Esophagus (tissue), 2 donors: ENCODE results near the gene TMEM168. TPM values are rescaled to one million over a fixed set of nuclear protein-coding genes. Genes with fewer than 3 reads are reported as not detected.

Source experiments
- H3K27ac ChIP-seq, 2 donors: one replicate each; pipeline ENCODE4 v1.5.1; 2013; ENCODE audit warnings: low read depth in 2 of 2, mild to moderate bottlenecking in 2 of 2, inconsistent platforms in 1 of 2, low read length in 1 of 2, moderate library complexity in 1 of 2
- H3K27me3 ChIP-seq, 2 donors: one replicate each; pipeline ENCODE4 v1.6.1; 2013; ENCODE audit warnings: low read length in 2 of 2, control low read depth in 1 of 2, mild to moderate bottlenecking in 1 of 2; ENCODE audit not compliant: insufficient read depth in 2 of 2, control insufficient read depth in 1 of 2
- H3K36me3 ChIP-seq, 2 donors: one replicate each; pipeline ENCODE4 v1.6.1; 2013; ENCODE audit warnings: low read length in 1 of 2; ENCODE audit not compliant: control insufficient read depth in 2 of 2, insufficient read depth in 2 of 2
- H3K4me1 ChIP-seq, 2 donors: one replicate each; pipeline ENCODE4 v1.6.1; 2013; ENCODE audit warnings: low read length in 1 of 2; ENCODE audit not compliant: control insufficient read depth in 2 of 2, insufficient read depth in 2 of 2
- H3K4me3 ChIP-seq, 2 donors: one replicate each; pipeline ENCODE4 v1.5.1; 2013; ENCODE audit warnings: low read length in 2 of 2, mild to moderate bottlenecking in 2 of 2, low read depth in 1 of 2, moderate library complexity in 1 of 2
- H3K9me3 ChIP-seq, 2 donors: one replicate each; pipeline ENCODE4 v1.6.1; 2013; ENCODE audit warnings: mild to moderate bottlenecking in 2 of 2, low read depth in 1 of 2, low read length in 1 of 2, moderate library complexity in 1 of 2; ENCODE audit not compliant: control insufficient read depth in 2 of 2, insufficient read depth in 1 of 2
- WGBS, 2 donors: extraction: QIAGEN DNeasy Blood & Tissue Kit; methylation state at CpG; one replicate each; pipeline ENCODE4 v1.1.7; 2013; 5-methylcytosine and 5-hydroxymethylcytosine counted together
- polyA plus RNA-seq, 2 donors: library from polyadenylated mRNA; stranded (reverse); fragments of 200-250 nt; gene quantifications; one replicate each; pipeline ENCODE4 v1.2.3, GENCODE V29; 2013
- donor health status: healthy with polysubstance abuse.
- donor health status: Bipolar disorder and iron deficiency.

TMEM168 gene
- polyA plus RNA-seq, 2 donors = 5.2 to 10.7 TPM

- Histone ChIP-seq H3K27ac (peak overlapping the region; percentile 23 to 40), H3K36me3 (peaks cover 0 to 5% of the 10 kb centered on the region in 2 donors), H3K27me3 (no peaks in the 10 kb centered on the region), H3K4me3 (no peak overlapping the region), H3K4me1 (no peaks in the 10 kb centered on the region), H3K9me3 (no peaks in the 10 kb centered on the region)
Observed at GRCh38 chr7:112782498-112782897, 7.7 kb downstream of the TMEM168 start.

GRCh38 chr7:112781558-112781957 is 8.6 kb downstream of the TMEM168 start:
- no peak overlapping the region for H3K4me3 ChIP-seq
- H3K9me3 ChIP-seq = no peaks in the 10 kb centered on the region
- no peaks in the 10 kb centered on the region for H3K4me1 ChIP-seq
- peaks cover 0 to 5% of the 10 kb centered on the region in 2 donors for H3K36me3 ChIP-seq
- WGBS, 2 donors = 92 to 95% methylated on average over 3 of the region's 3 CpGs
- no peaks in the 10 kb centered on the region for H3K27me3 ChIP-seq
- H3K27ac ChIP-seq = no peak overlapping the region

- Histone ChIP-seq H3K27ac (no peak overlapping the region), H3K4me3 (no peak overlapping the region), H3K27me3 (no peaks in the 10 kb centered on the region), H3K9me3 (no peaks in the 10 kb centered on the region), H3K36me3 (peaks cover 0 to 5% of the 10 kb centered on the region in 2 donors), H3K4me1 (no peaks in the 10 kb centered on the region)
Observed at GRCh38 chr7:112781110-112781509, 9.1 kb downstream of the TMEM168 start.

GRCh38 chr7:112779667-112780066 is 10.5 kb downstream of the TMEM168 start:
- H3K9me3 ChIP-seq = no peaks in the 10 kb centered on the region
- no peak overlapping the region for H3K4me3 ChIP-seq
- no peak overlapping the region for H3K27ac ChIP-seq
- WGBS, 2 donors = 64 to 85% methylated on average over 4 of the region's 4 CpGs
- H3K27me3 ChIP-seq = no peaks in the 10 kb centered on the region
- H3K36me3 ChIP-seq = peaks cover 0 to 5% of the 10 kb centered on the region in 2 donors
- no peaks in the 10 kb centered on the region for H3K4me1 ChIP-seq

- H3K36me3 ChIP-seq = peaks cover 0 to 2% of the 10 kb centered on the region in 2 donors
- no peaks in the 10 kb centered on the region for H3K4me1 ChIP-seq
- H3K9me3 ChIP-seq = no peaks in the 10 kb centered on the region
- H3K27me3 ChIP-seq = no peaks in the 10 kb centered on the region
- no peak overlapping the region for H3K27ac ChIP-seq
- H3K4me3 ChIP-seq = no peak overlapping the region
Observed at GRCh38 chr7:112777406-112777805, 12.8 kb downstream of the TMEM168 start.

- 56 to 71% methylated on average over 1 of the region's 1 CpG for WGBS, 2 donors
- no peak overlapping the region for H3K4me3 ChIP-seq
- H3K27me3 ChIP-seq = no peaks in the 10 kb centered on the region
- no peak overlapping the region for H3K27ac ChIP-seq
- peaks cover 0 to 3% of the 10 kb centered on the region in 2 donors for H3K36me3 ChIP-seq
- no peaks in the 10 kb centered on the region for H3K4me1 ChIP-seq
- no peaks in the 10 kb centered on the region for H3K9me3 ChIP-seq
Observed at GRCh38 chr7:112771166-112771565, 19.0 kb downstream of the TMEM168 start.

- Histone ChIP-seq H3K27ac (no peak overlapping the region), H3K27me3 (no peaks in the 10 kb centered on the region), H3K4me3 (no peak overlapping the region), H3K4me1 (no peaks in the 10 kb centered on the region), H3K9me3 (no peaks in the 10 kb centered on the region), H3K36me3 (peaks cover 0 to 3% of the 10 kb centered on the region in 2 donors)
- WGBS, 2 donors = 58 to 78% methylated on average over 4 of the region's 4 CpGs
Observed at GRCh38 chr7:112770051-112770450, 20.1 kb downstream of the TMEM168 start.

- Histone ChIP-seq H3K4me1 (no peaks in the 10 kb centered on the region), H3K27ac (no peak overlapping the region), H3K9me3 (no peaks in the 10 kb centered on the region), H3K4me3 (no peak overlapping the region), H3K27me3 (no peaks in the 10 kb centered on the region), H3K36me3 (peaks cover 0 to 3% of the 10 kb centered on the region in 2 donors)
- 92 to 94% methylated on average over 1 of the region's 1 CpG for WGBS, 2 donors
Observed at GRCh38 chr7:112765105-112765504, 25.1 kb downstream of the TMEM168 start.

- peaks cover 0 to 3% of the 10 kb centered on the region in 2 donors for H3K36me3 ChIP-seq
- H3K27ac ChIP-seq = no peak overlapping the region
- H3K27me3 ChIP-seq = no peaks in the 10 kb centered on the region
- H3K4me1 ChIP-seq = no peaks in the 10 kb centered on the region
- H3K9me3 ChIP-seq = no peaks in the 10 kb centered on the region
- H3K4me3 ChIP-seq = no peak overlapping the region
Observed at GRCh38 chr7:112763996-112764395, 26.2 kb downstream of the TMEM168 start.

GRCh38 chr7:112763298-112763697 is 26.9 kb downstream of the TMEM168 start:
- Histone ChIP-seq H3K36me3 (peaks cover 0 to 3% of the 10 kb centered on the region in 2 donors), H3K27me3 (no peaks in the 10 kb centered on the region), H3K27ac (no peak overlapping the region), H3K4me3 (no peak overlapping the region), H3K9me3 (no peaks in the 10 kb centered on the region), H3K4me1 (no peaks in the 10 kb centered on the region)
- 92 to 95% methylated on average over 3 of the region's 3 CpGs for WGBS, 2 donors
